Mammary microvascular endothelial cell (primary cell): Measurements from ENCODE around the gene KCNH2. TPM values are rescaled to one million over a fixed set of nuclear protein-coding genes. Genes with fewer than 3 reads are reported as not detected.

Experiments used
- total RNA-seq: library from RNA; depleted of rRNA; stranded (reverse); fragments of >200 nt; gene quantifications from 2 replicates; pipeline ENCODE4 v1.2.3, GENCODE V29; 2015

Gene KCNH2
- not detected in 2 replicates for total RNA-seq

DNA sequence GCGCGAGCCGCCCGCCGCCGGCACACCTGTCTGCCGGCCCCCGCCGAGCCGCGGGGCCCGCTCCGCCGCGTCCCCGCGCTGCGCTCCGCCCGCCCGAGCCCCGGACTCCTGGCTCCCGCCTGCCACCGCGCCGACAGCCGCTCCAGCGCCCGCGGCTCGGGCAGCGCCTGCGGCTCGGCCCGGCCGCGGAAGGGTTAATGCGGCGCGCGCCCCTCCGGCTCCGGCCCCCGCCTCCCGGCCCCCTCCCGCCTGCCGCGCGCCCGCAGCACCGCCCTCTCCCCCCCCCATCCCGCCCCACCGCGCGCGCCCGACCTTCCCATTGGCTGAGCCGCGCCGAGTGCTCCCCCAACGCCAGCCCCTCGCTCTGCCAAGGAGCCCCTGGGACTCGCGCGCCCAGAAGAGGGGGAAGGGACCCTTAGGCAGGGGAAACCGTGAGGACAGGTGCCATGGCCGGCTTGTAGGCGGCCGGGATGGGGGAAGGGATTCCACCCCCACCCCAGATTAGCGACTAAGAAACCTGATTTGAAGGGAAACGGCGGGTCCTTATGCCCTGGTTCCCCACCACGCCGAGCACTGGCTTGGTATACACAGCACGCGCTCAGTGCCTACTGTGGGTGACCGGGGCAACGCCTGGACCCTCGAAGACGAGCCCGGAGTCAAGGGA lies at the start of gene KCNH2:
TSS of gene KCNH2 (minus strand) at position 196 of the 664 bp plus-strand sequence. CDS start 408 bp downstream, outside the sequence.

GRCh38 chr7:151024435-151025056 lies 46.4 kb upstream of the KCNH2 start, which contains the start of gene ATG9B:
Gene ATG9B (minus strand): TSS chr7:151024494. CDS start chr7:151024423, 71 bp downstream.

GRCh38 chr7:150990416-150991186 lies 12.5 kb upstream of the KCNH2 start, which contains the start of gene NOS3:
Gene NOS3 (plus strand): TSS chr7:150991017. CDS start chr7:150993804, 2,787 bp downstream.

Other genes starting within 250 kb of the KCNH2 start
- 54.7 and 56.8 TPM in 2 replicates for gene GIMAP5, start 240.9 kb downstream of the KCNH2 start, total RNA-seq
- gene TMEM176B, start 178.0 kb downstream of the KCNH2 start, total RNA-seq, result not detected in 2 replicates
- not detected in 2 replicates for gene TMEM176A, start 177.6 kb downstream of the KCNH2 start, total RNA-seq
- gene AOC1, start 125.8 kb downstream of the KCNH2 start, total RNA-seq, result not detected in 2 replicates
- 25.3 and 34.3 TPM in 2 replicates for gene NOS3, start 12.7 kb upstream of the KCNH2 start, total RNA-seq
- not detected in 2 replicates for gene ATG9B, start 46.2 kb upstream of the KCNH2 start, total RNA-seq
- gene ABCB8, start 50.1 kb upstream of the KCNH2 start, total RNA-seq, result 37.6 and 46.2 TPM in 2 replicates
- not detected in 2 replicates for gene ASIC3, start 70.2 kb upstream of the KCNH2 start, total RNA-seq
- 11.5 and 16.9 TPM in 2 replicates for gene CDK5, start 79.6 kb upstream of the KCNH2 start, total RNA-seq
- 123 and 130 TPM in 2 replicates for gene SLC4A2, start 81.3 kb upstream of the KCNH2 start, total RNA-seq
- 58.4 and 84.6 TPM in 2 replicates for gene FASTK, start 102.5 kb upstream of the KCNH2 start, total RNA-seq
- 35.4 and 40.9 TPM in 2 replicates for gene TMUB1, start 105.2 kb upstream of the KCNH2 start, total RNA-seq
- 31.6 and 41.0 TPM in 2 replicates for gene AGAP3, start 108.2 kb upstream of the KCNH2 start, total RNA-seq
- not detected in 2 replicates for gene GBX1, start 189.4 kb upstream of the KCNH2 start, total RNA-seq
- not detected in 2 replicates for gene ASB10, start 208.9 kb upstream of the KCNH2 start, total RNA-seq
- gene H2BK1, start 232.2 kb upstream of the KCNH2 start, total RNA-seq, result not detected in 2 replicates
- 72.6 and 73.6 TPM in 2 replicates for gene ABCF2, start 248.9 kb upstream of the KCNH2 start, total RNA-seq